HepG2 (cell line): ENCODE measurements around the gene UNC5A. TPM values are rescaled to one million over a fixed set of nuclear protein-coding genes. Genes with fewer than 3 reads are reported as not detected.

Source experiments
- ARNT ChIP-seq: fragments of 450-650 bp; IDR thresholded peaks from 2 replicates; pipeline ENCODE4 v1.6.1; 2017
- CEBPG ChIP-seq: IDR thresholded peaks from 2 replicates; pipeline ENCODE4 v1.6.1; 2016
- HOXA3 ChIP-seq: sonication (generic); formaldehyde crosslinking; IDR thresholded peaks from 2 replicates; pipeline ENCODE4 v1.5.0; 2020; ENCODE audit warnings: missing genetic modification reagents
- PTBP1 ChIP-seq: fragments of 200-400 bp; formaldehyde crosslinking; IDR thresholded peaks from 2 replicates; pipeline ENCODE4 v1.6.1; 2018; ENCODE audit warnings: low read length, low read depth; ENCODE audit not compliant: poor library complexity, severe bottlenecking
- SATB2 ChIP-seq: sonication (generic); formaldehyde crosslinking; IDR thresholded peaks from 2 replicates; pipeline ENCODE4 v1.5.0; 2020; ENCODE audit warnings: missing genetic modification reagents
- ZBTB8A ChIP-seq: sonication (generic); formaldehyde crosslinking; IDR thresholded peaks from 2 replicates; pipeline ENCODE4 v1.4.0; 2020; ENCODE audit warnings: mild to moderate bottlenecking, low read depth, missing genetic modification reagents, borderline replicate concordance
- ZNF766 ChIP-seq: sonication (generic); formaldehyde crosslinking; IDR thresholded peaks from 2 replicates; pipeline ENCODE4 v1.5.0; 2020; ENCODE audit warnings: missing genetic modification reagents, borderline replicate concordance
- ZNF775 ChIP-seq: sonication (generic); formaldehyde crosslinking; IDR thresholded peaks from 2 replicates; pipeline ENCODE4 v1.4.0; 2020; ENCODE audit warnings: missing genetic modification reagents, mild to moderate bottlenecking, moderate library complexity, borderline replicate concordance
- ZSCAN25 ChIP-seq: sonication (generic); formaldehyde crosslinking; IDR thresholded peaks from 2 replicates; pipeline ENCODE4 v1.8.0; 2022; ENCODE audit warnings: mild to moderate bottlenecking, missing genetic modification reagents
- polyA plus RNA-seq, 8 experiments: library from polyadenylated mRNA; depleted of rRNA in 3 of 8; stranded (reverse) in 7 of 8; unstranded in 1 of 8; fragments of >200 nt; fragmentation: Illumina TruSeq in 4 of 8; extraction: Trizol in 4 of 8; gene quantifications; 2 replicates each; pipeline versions ENCODE4 v1.2.1 to v1.2.3, GENCODE V29; 2011 to 2016; ENCODE audit warnings: low read depth in 4 of 8, missing spikeins in 1 of 8, mixed read lengths in 1 of 8; ENCODE audit not compliant: insufficient read depth in 1 of 8
- total RNA-seq, 5 experiments: library from RNA; depleted of rRNA; stranded (reverse); fragments of >200 nt; fragmentation: Illumina TruSeq; extraction: Trizol; gene quantifications; 2 replicates each; pipeline ENCODE4 v1.2.3, GENCODE V29; 2016; ENCODE audit warnings: low read depth in 1 of 5
- TF ChIP-seq, protein P1 (sequence below): sonication (generic); formaldehyde crosslinking; IDR thresholded peaks from 2 replicates; pipeline ENCODE4 v1.9.0; 2021; ENCODE audit warnings: mild to moderate bottlenecking, missing genetic modification reagents
- TF ChIP-seq, protein P2 (sequence below): IDR thresholded peaks from 2 replicates; pipeline ENCODE4 v1.6.1; 2012; ENCODE audit warnings: low read depth, low read length, improper control_type of control experiment
- TF ChIP-seq, protein P3 (sequence below): sonication (generic); formaldehyde crosslinking; IDR thresholded peaks from 2 replicates; pipeline ENCODE4 v1.5.0; 2020; ENCODE audit warnings: missing genetic modification reagents
- TF ChIP-seq, protein P4 (sequence below): sonication (generic); formaldehyde crosslinking; IDR thresholded peaks from 2 replicates; pipeline ENCODE4 v1.4.0; 2020; ENCODE audit warnings: low read depth, missing genetic modification reagents
- TF ChIP-seq, protein P5 (sequence below): sonication (generic); formaldehyde crosslinking; IDR thresholded peaks from 2 replicates; pipeline ENCODE4 v1.5.1; 2020; ENCODE audit warnings: mild to moderate bottlenecking, missing genetic modification reagents

The UNC5A gene
- total and polyA plus RNA-seq, 2 of the 13 experiments (the other 11 are each of a cell fraction or from before 2014, with no cell fraction given): not detected

DNA sequence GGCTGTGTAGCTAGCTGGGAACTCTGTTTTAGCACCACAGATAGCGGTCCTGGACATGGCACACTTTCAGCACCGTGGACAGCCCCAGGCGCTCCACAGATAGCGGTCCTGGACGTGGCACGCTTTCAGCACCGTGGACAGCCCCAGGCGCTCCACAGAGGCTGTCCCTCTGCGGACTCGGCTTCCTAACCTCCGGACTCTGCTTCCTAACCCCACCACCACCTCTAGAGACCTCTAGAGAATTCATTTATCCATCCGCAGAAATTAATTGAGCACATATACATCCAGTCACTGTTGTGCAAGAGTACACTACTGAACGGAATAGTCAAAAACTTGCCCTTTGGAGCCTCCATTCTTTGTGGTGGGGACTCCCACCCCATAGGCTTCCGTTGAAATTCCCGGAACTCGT lies 27.4 kb downstream of the UNC5A start (continued):
- TF ChIP-seq, protein P1, sequence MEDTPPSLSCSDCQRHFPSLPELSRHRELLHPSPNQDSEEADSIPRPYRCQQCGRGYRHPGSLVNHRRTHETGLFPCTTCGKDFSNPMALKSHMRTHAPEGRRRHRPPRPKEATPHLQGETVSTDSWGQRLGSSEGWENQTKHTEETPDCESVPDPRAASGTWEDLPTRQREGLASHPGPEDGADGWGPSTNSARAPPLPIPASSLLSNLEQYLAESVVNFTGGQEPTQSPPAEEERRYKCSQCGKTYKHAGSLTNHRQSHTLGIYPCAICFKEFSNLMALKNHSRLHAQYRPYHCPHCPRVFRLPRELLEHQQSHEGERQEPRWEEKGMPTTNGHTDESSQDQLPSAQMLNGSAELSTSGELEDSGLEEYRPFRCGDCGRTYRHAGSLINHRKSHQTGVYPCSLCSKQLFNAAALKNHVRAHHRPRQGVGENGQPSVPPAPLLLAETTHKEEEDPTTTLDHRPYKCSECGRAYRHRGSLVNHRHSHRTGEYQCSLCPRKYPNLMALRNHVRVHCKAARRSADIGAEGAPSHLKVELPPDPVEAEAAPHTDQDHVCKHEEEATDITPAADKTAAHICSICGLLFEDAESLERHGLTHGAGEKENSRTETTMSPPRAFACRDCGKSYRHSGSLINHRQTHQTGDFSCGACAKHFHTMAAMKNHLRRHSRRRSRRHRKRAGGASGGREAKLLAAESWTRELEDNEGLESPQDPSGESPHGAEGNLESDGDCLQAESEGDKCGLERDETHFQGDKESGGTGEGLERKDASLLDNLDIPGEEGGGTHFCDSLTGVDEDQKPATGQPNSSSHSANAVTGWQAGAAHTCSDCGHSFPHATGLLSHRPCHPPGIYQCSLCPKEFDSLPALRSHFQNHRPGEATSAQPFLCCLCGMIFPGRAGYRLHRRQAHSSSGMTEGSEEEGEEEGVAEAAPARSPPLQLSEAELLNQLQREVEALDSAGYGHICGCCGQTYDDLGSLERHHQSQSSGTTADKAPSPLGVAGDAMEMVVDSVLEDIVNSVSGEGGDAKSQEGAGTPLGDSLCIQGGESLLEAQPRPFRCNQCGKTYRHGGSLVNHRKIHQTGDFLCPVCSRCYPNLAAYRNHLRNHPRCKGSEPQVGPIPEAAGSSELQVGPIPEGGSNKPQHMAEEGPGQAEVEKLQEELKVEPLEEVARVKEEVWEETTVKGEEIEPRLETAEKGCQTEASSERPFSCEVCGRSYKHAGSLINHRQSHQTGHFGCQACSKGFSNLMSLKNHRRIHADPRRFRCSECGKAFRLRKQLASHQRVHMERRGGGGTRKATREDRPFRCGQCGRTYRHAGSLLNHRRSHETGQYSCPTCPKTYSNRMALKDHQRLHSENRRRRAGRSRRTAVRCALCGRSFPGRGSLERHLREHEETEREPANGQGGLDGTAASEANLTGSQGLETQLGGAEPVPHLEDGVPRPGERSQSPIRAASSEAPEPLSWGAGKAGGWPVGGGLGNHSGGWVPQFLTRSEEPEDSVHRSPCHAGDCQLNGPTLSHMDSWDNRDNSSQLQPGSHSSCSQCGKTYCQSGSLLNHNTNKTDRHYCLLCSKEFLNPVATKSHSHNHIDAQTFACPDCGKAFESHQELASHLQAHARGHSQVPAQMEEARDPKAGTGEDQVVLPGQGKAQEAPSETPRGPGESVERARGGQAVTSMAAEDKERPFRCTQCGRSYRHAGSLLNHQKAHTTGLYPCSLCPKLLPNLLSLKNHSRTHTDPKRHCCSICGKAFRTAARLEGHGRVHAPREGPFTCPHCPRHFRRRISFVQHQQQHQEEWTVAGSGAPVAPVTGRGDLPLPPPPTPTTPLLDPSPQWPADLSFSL (CRISPR knock-in tag): peak; percentile 93
- TF ChIP-seq ARNT (no peak), HOXA3 (CRISPR knock-in tag) (peak; percentile 99), ZNF766 (CRISPR knock-in tag) (peak; percentile 100), SATB2 (CRISPR knock-in tag) (peak; percentile 100), ZNF775 (peak; percentile 99), ZBTB8A (CRISPR knock-in tag) (peak; percentile 99), ZSCAN25 (CRISPR knock-in tag) (peak; percentile 98), PTBP1 (no peak), CEBPG (peak; percentile 80)
- TF ChIP-seq, protein P2, sequence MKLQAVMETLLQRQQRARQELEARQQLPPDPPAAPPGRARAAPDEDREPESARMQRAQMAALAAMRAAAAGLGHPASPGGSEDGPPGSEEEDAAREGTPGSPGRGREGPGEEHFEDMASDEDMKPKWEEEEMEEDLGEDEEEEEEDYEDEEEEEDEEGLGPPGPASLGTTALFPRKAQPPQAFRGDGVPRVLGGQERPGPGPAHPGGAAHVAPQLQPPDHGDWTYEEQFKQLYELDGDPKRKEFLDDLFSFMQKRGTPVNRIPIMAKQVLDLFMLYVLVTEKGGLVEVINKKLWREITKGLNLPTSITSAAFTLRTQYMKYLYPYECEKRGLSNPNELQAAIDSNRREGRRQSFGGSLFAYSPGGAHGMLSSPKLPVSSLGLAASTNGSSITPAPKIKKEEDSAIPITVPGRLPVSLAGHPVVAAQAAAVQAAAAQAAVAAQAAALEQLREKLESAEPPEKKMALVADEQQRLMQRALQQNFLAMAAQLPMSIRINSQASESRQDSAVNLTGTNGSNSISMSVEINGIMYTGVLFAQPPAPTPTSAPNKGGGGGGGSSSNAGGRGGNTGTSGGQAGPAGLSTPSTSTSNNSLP: no peak
- TF ChIP-seq, protein P3, sequence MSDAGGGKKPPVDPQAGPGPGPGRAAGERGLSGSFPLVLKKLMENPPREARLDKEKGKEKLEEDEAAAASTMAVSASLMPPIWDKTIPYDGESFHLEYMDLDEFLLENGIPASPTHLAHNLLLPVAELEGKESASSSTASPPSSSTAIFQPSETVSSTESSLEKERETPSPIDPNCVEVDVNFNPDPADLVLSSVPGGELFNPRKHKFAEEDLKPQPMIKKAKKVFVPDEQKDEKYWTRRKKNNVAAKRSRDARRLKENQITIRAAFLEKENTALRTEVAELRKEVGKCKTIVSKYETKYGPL (CRISPR knock-in tag): peak; percentile 100
- TF ChIP-seq, protein P4, sequence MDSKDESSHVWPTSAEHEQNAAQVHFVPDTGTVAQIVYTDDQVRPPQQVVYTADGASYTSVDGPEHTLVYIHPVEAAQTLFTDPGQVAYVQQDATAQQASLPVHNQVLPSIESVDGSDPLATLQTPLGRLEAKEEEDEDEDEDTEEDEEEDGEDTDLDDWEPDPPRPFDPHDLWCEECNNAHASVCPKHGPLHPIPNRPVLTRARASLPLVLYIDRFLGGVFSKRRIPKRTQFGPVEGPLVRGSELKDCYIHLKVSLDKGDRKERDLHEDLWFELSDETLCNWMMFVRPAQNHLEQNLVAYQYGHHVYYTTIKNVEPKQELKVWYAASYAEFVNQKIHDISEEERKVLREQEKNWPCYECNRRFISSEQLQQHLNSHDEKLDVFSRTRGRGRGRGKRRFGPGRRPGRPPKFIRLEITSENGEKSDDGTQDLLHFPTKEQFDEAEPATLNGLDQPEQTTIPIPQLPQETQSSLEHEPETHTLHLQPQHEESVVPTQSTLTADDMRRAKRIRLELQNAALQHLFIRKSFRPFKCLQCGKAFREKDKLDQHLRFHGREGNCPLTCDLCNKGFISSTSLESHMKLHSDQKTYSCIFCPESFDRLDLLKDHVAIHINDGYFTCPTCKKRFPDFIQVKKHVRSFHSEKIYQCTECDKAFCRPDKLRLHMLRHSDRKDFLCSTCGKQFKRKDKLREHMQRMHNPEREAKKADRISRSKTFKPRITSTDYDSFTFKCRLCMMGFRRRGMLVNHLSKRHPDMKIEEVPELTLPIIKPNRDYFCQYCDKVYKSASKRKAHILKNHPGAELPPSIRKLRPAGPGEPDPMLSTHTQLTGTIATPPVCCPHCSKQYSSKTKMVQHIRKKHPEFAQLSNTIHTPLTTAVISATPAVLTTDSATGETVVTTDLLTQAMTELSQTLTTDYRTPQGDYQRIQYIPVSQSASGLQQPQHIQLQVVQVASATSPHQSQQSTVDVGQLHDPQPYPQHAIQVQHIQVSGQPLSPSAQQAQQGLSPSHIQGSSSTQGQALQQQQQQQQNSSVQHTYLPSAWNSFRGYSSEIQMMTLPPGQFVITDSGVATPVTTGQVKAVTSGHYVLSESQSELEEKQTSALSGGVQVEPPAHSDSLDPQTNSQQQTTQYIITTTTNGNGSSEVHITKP: peak; percentile 96
- TF ChIP-seq, protein P5, sequence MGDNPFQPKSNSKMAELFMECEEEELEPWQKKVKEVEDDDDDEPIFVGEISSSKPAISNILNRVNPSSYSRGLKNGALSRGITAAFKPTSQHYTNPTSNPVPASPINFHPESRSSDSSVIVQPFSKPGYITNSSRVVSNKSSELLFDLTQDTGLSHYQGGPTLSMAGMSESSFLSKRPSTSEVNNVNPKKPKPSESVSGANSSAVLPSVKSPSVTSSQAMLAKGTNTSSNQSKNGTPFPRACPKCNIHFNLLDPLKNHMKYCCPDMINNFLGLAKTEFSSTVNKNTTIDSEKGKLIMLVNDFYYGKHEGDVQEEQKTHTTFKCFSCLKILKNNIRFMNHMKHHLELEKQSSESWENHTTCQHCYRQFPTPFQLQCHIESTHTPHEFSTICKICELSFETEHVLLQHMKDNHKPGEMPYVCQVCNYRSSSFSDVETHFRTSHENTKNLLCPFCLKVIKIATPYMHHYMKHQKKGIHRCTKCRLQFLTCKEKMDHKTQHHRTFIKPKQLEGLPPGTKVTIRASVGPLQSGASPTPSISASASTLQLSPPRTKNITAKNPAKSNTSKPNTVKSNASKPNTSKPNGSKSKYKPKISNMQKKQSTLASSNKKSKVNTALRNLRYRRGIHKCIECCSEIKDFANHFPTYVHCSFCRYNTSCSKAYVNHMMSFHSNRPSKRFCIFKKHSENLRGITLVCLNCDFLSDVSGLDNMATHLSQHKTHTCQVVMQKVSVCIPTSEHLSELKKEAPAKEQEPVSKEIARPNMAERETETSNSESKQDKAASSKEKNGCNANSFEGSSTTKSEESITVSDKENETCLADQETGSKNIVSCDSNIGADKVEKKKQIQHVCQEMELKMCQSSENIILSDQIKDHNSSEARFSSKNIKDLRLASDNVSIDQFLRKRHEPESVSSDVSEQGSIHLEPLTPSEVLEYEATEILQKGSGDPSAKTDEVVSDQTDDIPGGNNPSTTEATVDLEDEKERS (CRISPR knock-in tag): peak; percentile 100
